GM18519 (cell line): ENCODE results near the gene CCL20.
A peak's percentile ranks its signal among the peaks of the same experiment; 100 is the strongest.
"Not testable (repeated sequence)": the region's sequence is repeated elsewhere in the genome, so short reads cannot be mapped to it uniquely, and the experiment has no call there.

ENCODE experiments used
- ATAC-seq: cut with Tn5 transposase; IDR thresholded peaks from one replicate; pipeline ENCODE4 v1.9.1; 2021; ENCODE audit warnings: mild to moderate bottlenecking, moderate library complexity; ENCODE audit not compliant: unreplicated experiment, low FRiP score

The CCL20 gene

GRCh38 chr2:227828477-227828912 lies 14.9 kb downstream of the CCL20 start:
- ATAC-seq, result no peak

GRCh38 chr2:227829337-227829736 lies 15.7 kb downstream of the CCL20 start:
- no peak for ATAC-seq

- ATAC-seq, result no peak
These were observed 20.8 kb downstream of the CCL20 start for GRCh38 chr2:227834423-227834822.

- no peak for ATAC-seq
These were observed 21.4 kb downstream of the CCL20 start for GRCh38 chr2:227834916-227835650.

GRCh38 chr2:227839339-227840129 lies 25.9 kb downstream of the CCL20 start:
- ATAC-seq, result not testable (repeated sequence)

DNA sequence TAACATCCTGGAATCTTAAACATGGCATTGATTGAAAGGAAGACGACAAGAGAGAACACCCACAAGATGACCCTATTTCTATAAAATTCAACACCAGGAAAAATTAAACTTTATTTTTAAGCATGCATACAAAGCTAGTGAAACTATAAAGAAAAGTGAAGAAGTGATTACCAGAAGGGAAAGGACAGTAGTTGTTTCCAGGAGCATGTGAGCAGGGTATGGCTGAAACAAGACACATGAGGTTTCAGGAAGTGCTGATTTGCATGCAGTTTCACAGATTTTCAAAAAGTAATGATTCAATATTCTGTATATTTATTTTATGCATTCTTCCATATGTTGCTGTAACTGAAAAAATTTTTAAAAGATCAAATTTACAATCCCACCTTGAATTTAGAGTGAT lies 33.2 kb downstream of the CCL20 start:
- ATAC-seq, result peak; percentile 53

GRCh38 chr2:227848146-227848545 lies 34.5 kb downstream of the CCL20 start:
- ATAC-seq, result no peak

DNA sequence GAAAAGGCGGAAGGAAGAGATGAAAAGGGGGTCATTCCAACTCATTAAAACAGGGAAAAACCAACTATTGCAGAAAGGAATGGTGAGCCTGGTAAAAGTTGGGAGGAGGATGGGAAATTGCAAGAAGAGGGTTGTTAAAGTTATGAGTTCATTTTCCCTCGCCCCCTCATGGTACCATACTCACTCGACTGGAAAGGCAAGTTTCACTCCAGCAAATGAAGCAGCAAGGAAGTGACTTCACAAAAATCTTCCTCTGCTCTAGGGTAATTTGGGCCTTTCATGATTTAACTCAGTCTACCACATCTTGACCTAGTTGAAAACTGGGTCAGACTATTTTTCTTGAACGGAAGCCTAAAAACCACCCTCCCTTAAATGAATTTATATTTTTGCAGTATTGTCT lies 34.9 kb downstream of the CCL20 start:
- ATAC-seq, result peak; percentile 92

GRCh38 chr2:227849906-227850305 lies 36.3 kb downstream of the CCL20 start:
- ATAC-seq, result no peak

- no peak for ATAC-seq
These were observed 39.6 kb downstream of the CCL20 start for GRCh38 chr2:227853204-227853629.

- ATAC-seq, result no peak
These were observed 40.2 kb downstream of the CCL20 start for GRCh38 chr2:227853765-227854271.

- no peak for ATAC-seq
These were observed 41.8 kb downstream of the CCL20 start for GRCh38 chr2:227855440-227855839.

DNA sequence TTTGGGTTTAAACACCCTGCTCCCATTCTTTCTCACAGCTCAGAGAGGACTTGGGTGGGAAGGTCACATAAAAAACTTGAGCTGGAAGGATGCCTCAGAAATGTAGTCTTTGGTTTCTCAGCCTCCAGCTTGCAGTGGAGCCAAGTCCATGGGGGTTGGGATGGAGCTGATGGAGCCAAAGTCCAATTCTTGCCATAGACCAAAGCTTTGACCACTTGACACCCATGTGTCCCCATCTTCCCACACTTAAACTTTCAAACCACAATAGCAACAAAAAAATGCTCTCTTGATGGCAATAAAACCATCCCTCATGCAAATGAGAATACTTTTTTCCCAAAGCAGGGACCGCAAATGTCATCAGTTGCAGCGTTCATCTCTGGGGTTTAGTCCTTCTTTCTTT lies 43.1 kb downstream of the CCL20 start:
- ATAC-seq, result no peak

DNA sequence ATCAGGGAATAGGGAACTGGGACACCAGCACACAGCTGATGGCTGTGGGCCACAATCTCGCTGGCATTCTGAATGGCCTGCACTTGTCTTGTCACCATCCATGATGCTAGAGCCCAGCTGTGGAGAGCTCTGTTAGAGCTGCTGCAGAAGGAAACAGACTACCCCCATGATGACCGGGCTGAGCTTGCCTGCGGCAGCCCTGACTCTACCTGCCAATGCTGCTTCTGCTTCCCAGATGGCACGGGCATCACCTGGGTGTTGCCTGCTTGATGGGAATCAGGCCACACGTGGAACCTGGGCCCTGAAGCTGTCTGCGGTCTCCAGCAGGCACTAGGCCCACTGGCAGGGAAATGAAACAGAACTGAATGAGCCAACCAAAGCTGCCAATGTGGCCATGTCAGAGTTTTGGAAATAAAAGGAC lies 46.6 kb downstream of the CCL20 start:
- ATAC-seq, result no peak

GRCh38 chr2:227861011-227861410 lies 47.4 kb downstream of the CCL20 start:
- ATAC-seq, result no peak

DNA sequence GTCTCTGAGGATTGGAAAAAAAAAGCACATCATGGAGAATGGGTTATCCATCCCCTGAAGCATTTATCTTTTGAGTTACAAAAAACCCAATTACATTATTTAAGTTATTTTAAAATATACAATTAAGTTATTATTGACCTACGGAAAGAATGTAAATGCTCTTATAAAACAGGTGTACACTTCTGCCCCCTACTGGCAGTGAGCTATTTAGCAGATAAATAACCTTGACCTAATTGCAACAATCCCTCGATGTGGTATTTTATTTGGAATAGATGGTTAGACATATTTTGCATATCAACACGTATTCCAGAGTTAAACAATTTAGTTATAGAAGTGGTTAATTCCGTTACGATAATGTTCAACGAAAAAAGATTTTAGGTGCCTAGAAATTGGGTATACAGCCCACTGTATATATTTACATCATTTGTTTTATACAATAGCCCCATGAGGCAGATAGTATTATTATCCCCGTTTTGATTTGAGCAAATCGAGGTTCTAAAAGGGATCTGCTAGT lies 48.6 kb downstream of the CCL20 start:
- ATAC-seq, result no peak

GRCh38 chr2:227862741-227863588 lies 49.3 kb downstream of the CCL20 start:
- no peak for ATAC-seq

DNA sequence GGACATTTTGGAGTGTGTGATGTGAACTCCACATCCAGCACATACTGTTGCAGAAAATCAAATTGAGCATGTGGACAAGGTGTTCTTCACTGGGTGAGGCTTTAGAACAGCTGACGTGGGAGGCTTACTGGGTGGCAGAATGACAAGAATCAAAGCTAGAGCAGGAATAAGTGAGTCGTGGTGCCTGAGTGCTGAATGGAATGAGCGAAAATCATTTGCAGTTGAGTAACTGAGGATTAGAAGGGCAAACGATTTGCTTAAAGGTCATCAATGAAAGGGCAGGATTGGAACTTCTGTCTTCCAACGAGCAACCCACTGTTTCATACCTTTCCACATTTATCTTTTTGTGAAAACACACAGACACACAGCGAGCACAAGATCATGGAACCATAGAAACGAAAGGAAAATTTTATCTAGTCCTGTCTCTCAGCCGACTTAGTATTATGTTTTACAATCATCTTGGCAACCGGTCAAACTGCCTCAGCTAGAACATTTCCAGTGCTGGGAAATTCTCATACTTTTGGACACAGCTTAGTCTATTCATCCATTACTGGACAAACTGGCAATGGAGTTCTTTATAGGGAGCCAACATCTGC lies 50.6 kb downstream of the CCL20 start:
- ATAC-seq, result no peak

DNA sequence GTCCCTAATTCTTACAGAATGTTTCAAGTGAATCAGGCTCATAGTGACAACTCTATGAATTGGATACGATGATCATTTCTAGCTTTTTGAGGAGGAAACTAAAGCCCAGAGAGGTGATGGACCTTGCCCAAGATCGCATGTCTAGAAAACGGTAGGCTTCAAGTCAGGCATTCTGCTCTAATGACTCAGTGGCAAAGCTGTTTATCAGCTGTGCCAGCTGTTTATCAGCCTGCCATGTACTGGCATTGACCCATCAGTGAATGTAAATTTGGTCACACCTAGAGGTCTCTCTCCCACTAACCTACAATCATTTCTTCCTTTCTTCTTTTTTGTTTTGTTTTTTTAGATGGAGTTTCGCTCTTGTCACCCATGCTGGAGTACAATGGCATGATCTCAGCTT lies 51.6 kb downstream of the CCL20 start:
- ATAC-seq, result no peak
